DND-41 (cell line): ENCODE measurements around the gene CCDC201.

Source experiments
- CTCF ChIP-seq: IDR thresholded peaks from 2 replicates; pipeline ENCODE4 v1.5.1; 2012; ENCODE audit warnings: borderline replicate concordance, low read length, moderate library complexity, mild to moderate bottlenecking; ENCODE audit not compliant: poor library complexity, severe bottlenecking; ENCODE audit errors: extremely low read depth
- EZH2 ChIP-seq: IDR thresholded peaks from 3 replicates; pipeline ENCODE4 v1.6.1; 2012; ENCODE audit warnings: borderline replicate concordance, low read depth, mild to moderate bottlenecking, moderate library complexity, low read length, inconsistent platforms; ENCODE audit not compliant: severe bottlenecking

GRCh38 chr7:45894665-45895062 lies 21.8 kb upstream of the CCDC201 start:
- TF ChIP-seq CTCF, result no peak
- no peak for TF ChIP-seq EZH2
